GM19193 (cell line): ENCODE data around the gene SGIP1.

Experiments used
- POLR2A ChIP-seq: IDR thresholded peaks from 4 replicates; pipeline ENCODE4 v1.6.1; 2011; ENCODE audit not compliant: insufficient read depth, insufficient read length; ENCODE audit errors: extremely low read depth

Gene SGIP1

GRCh38 chr1:66533804-66534740 lies at the start of gene SGIP1:
Gene SGIP1, plus strand, starts transcription at chr1:66534153. Its CDS starts 206 bp downstream, at chr1:66534359.
- TF ChIP-seq POLR2A: no peak

GRCh38 chr1:66489151-66489550 lies 44.8 kb upstream of the SGIP1 start:
- no peak for TF ChIP-seq POLR2A

GRCh38 chr1:66489972-66490601 lies 43.9 kb upstream of the SGIP1 start:
- no peak for TF ChIP-seq POLR2A

GRCh38 chr1:66490816-66491215 lies 43.1 kb upstream of the SGIP1 start:
- no peak for TF ChIP-seq POLR2A

- no peak for TF ChIP-seq POLR2A
Observed at GRCh38 chr1:66492424-66492823, 41.5 kb upstream of the SGIP1 start.

- no peak for TF ChIP-seq POLR2A
Observed at GRCh38 chr1:66493731-66494130, 40.2 kb upstream of the SGIP1 start.

- TF ChIP-seq POLR2A: no peak
Observed at GRCh38 chr1:66494482-66494881, 39.5 kb upstream of the SGIP1 start.

- no peak for TF ChIP-seq POLR2A
Observed at GRCh38 chr1:66495495-66495894, 38.5 kb upstream of the SGIP1 start.

GRCh38 chr1:66497910-66498309 lies 36.0 kb upstream of the SGIP1 start:
- no peak for TF ChIP-seq POLR2A

GRCh38 chr1:66500301-66500700 lies 33.7 kb upstream of the SGIP1 start:
- no peak for TF ChIP-seq POLR2A

- TF ChIP-seq POLR2A: no peak
Observed at GRCh38 chr1:66502086-66502485, 31.9 kb upstream of the SGIP1 start.

GRCh38 chr1:66503841-66504470 lies 30.0 kb upstream of the SGIP1 start:
- TF ChIP-seq POLR2A: no peak

GRCh38 chr1:66505671-66506392 lies 28.1 kb upstream of the SGIP1 start:
- TF ChIP-seq POLR2A: no peak

- TF ChIP-seq POLR2A: no peak
Observed at GRCh38 chr1:66506393-66506687, 27.6 kb upstream of the SGIP1 start.

GRCh38 chr1:66506991-66507390 lies 27.0 kb upstream of the SGIP1 start:
- no peak for TF ChIP-seq POLR2A
